Stimulated activated CD8-positive, alpha-beta memory T cell treated with anti-CD3 and anti-CD28 coated beads, Interleukin-15, amount 100 ng/mL, for 1 hour (primary cell): Measurements from ENCODE around the gene NDUFB8.

Experiments
- DNase-seq: peaks from one replicate; pipeline ENCODE4 v3.0.0-alpha.2; 2020; ENCODE audit warnings: low read depth

The NDUFB8 gene

GRCh38 chr10:100535715-100536353 is 6.2 kb upstream of the NDUFB8 start, which contains the start of gene HIF1AN:
Gene HIF1AN, plus strand, starts transcription at chr10:100535943. Its CDS starts 16 bp downstream, at chr10:100535959.
- DNase-seq = peak; percentile 70

- no peak for DNase-seq
Measured at GRCh38 chr10:100535338-100535714, 5.7 kb upstream of the NDUFB8 start.

GRCh38 chr10:100534726-100535125 is 5.1 kb upstream of the NDUFB8 start:
- DNase-seq = no peak

GRCh38 chr10:100531761-100532160 is 2.1 kb upstream of the NDUFB8 start:
- no peak for DNase-seq

GRCh38 chr10:100528921-100529474 is 673 bp downstream of the NDUFB8 start:
- no peak for DNase-seq

GRCh38 chr10:100528123-100528886 is 1.4 kb downstream of the NDUFB8 start:
- DNase-seq = no peak

GRCh38 chr10:100524638-100525037 is 5.0 kb downstream of the NDUFB8 start:
- no peak for DNase-seq

GRCh38 chr10:100524206-100524605 is 5.5 kb downstream of the NDUFB8 start:
- DNase-seq = no peak

GRCh38 chr10:100522945-100523344 is 6.7 kb downstream of the NDUFB8 start:
- DNase-seq = no peak

- DNase-seq = no peak
Measured at GRCh38 chr10:100522107-100522801, 7.4 kb downstream of the NDUFB8 start.

- no peak for DNase-seq
Measured at GRCh38 chr10:100520811-100521210, 8.9 kb downstream of the NDUFB8 start.

- no peak for DNase-seq
Measured at GRCh38 chr10:100519311-100520051, 10.2 kb downstream of the NDUFB8 start, which contains the start of gene SEC31B. Gene SEC31B, minus strand, starts transcription at chr10:100519861. Its CDS starts 2,909 bp downstream, at chr10:100516952.

- DNase-seq = peak; percentile 47
Measured at GRCh38 chr10:100518761-100519241, 10.9 kb downstream of the NDUFB8 start.

- DNase-seq = no peak
Measured at GRCh38 chr10:100516847-100517246, 12.8 kb downstream of the NDUFB8 start.

GRCh38 chr10:100515612-100516011 is 14.1 kb downstream of the NDUFB8 start:
- DNase-seq = no peak

- DNase-seq = no peak
Measured at GRCh38 chr10:100510533-100511308, 18.9 kb downstream of the NDUFB8 start.

- DNase-seq = peak; percentile 37
Measured at GRCh38 chr10:100509241-100509840, 20.3 kb downstream of the NDUFB8 start.

- DNase-seq = no peak
Measured at GRCh38 chr10:100508691-100509150, 20.9 kb downstream of the NDUFB8 start.

GRCh38 chr10:100508266-100508665 is 21.4 kb downstream of the NDUFB8 start:
- DNase-seq = no peak

- no peak for DNase-seq
Measured at GRCh38 chr10:100507357-100507732, 22.3 kb downstream of the NDUFB8 start.
